ENCODE data around the gene VWA8.
"Not testable (repeated sequence)": the region's sequence is repeated elsewhere in the genome, so short reads cannot be mapped to it uniquely, and the experiment has no call there.

VWA8 gene

GRCh38 chr13:41546372-41547190, 414.3 kb downstream of the VWA8 start:
- DNase-seq = no peak

GRCh38 chr13:41545432-41545707, 415.5 kb downstream of the VWA8 start:
- DNase-seq = no peak

DNA sequence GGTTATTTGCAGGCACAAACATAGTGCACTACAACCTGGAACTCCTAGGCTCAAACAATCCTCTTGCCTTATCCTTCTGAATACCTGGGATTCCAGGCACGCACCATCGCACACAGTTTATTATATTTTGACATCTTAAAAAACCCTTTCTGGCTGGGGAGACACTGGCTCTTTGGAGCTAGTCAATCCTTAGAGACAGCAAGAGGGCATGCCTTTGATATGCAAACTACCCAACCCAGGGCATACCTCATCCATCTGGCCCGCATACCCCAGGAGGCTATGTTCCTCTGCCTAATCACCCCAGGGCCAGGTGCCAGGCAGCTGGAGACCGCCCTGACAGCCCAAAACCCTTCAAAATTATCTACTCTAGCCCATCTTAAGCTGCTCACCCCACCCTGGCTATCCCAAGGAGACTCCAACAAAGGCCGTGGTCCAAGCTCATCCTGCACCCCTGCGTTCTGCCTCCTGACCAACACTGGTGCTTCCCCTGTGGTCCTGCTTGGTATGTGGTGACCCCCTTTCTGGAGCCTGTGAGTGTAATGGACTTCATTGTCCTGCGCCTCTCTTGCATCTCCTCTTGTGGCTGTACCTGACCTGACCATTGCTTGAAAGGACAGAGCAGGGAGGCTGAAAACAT, 417.1 kb downstream of the VWA8 start:
- no peak for DNase-seq

GRCh38 chr13:41542799-41543198, 418.1 kb downstream of the VWA8 start:
- DNase-seq = not testable (repeated sequence)

GRCh38 chr13:41542281-41542680, 418.6 kb downstream of the VWA8 start:
- DNase-seq = no peak

DNA sequence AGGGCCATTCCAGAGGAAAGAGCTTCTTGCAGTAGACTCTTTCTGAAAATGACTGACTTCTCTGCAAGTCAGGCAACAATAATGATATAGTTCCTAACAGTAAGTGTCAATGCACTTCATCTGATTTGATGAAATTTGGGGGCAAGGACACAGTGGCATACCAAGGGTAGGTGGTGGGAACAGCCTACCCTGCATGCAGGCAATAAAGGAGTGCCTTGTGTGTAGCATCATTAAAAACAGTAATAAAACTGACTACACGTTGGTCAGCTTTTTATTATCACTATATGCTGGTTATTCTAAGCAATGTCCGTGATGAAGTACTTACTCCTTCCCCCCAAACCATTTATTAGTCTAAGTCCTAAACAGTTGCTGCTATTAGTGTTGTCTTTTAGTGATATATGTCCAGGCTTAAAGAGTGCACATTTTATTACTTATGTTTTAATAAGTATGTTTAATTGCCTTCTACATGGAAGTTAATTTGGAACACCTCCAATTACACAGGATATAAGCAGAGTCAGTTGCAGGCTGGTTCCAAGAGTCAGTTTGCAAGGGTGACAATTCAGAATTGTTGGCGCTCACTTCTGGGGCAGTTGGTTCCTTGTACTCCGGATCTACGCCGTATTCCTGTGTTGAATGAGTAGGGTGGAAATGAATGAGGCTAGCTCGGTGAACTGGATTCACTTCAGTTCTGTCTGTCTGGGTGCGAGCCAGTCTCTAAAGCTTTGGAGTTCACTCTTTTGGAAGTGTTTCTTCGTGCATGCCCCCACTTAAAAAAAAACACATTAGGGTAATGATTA, 419.6 kb downstream of the VWA8 start:
- no peak for DNase-seq

- peak; percentile 38 for DNase-seq
Observed at GRCh38 chr13:41540240-41540639, 420.7 kb downstream of the VWA8 start.

DNA sequence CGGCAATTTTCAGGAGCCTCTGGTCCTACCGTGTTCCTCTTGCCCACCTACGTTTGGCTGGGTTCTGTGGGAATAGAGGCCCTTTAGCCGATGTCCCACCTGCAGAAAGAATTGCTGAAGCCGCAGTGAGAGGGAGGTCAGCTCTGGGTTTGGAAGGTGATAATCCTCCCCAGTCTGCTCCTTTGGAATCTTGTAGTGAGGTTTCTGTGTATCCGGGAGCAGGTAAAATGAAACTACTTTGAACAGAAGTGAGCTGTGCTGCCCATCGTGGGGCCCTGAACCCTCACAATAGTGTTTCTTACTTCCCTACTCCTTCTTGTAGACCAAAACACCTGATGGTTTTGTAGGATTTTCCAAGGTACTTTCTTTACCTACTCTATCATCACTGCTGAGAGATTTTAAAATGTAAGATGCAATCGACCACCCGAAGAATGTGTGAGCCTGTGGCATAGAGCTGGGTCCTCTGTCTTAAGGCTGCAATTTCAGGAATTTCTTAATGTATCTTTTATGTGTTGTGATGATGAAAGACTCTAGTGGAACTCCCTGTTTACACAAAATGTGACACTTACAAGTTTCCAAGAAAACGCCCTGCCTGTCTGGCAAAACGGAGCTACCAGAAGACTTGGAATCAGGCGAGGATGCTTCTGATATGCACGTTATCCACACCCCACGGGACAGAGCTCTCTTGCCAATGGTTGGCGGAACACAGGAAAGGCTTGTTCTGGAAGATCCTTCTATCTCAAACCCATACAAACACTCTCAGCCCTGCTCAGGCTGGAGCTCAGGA, 427.4 kb downstream of the VWA8 start:
- no peak for DNase-seq

GRCh38 chr13:41528021-41528420, 432.9 kb downstream of the VWA8 start:
- no peak for DNase-seq

GRCh38 chr13:41520660-41521630, 440.0 kb downstream of the VWA8 start:
- DNase-seq = no peak

GRCh38 chr13:41520016-41520659, 440.8 kb downstream of the VWA8 start:
- DNase-seq = no peak
